MCF 10A (cell line): ENCODE data around the gene HS1BP3. TPM values are rescaled to one million over a fixed set of nuclear protein-coding genes. Genes with fewer than 3 reads are reported as not detected.

Source experiments
- BruUV-seq: library from RNA; stranded (reverse); fragments of 400-500 nt; replicated peaks from 2 replicates; lab custom pipeline; 2021; lab: Mats Ljungman, UMichigan
- CTCF ChIA-PET: fragments of 300-600 bp; sonication (Branson Sonifier 250); formaldehyde crosslinking; extraction: SDS; loops from one replicate; lab custom pipeline; 2021; ENCODE audit warnings: antibody characterized with exemption, inconsistent platforms; lab: Yijun Ruan, JAX
- POLR2A ChIA-PET: fragments of 300-600, 350-650 bp; sonication (Branson Sonifier 250); formaldehyde crosslinking; extraction: SDS; loops from one replicate; lab custom pipeline; 2020; ENCODE audit warnings: antibody characterized with exemption, inconsistent platforms; lab: Yijun Ruan, JAX
- DNase-seq: peaks from one replicate; pipeline ENCODE4 v3.0.0-alpha.2; 2018; ENCODE audit not compliant: unreplicated experiment
- H3K27ac Mint-ChIP-seq: one replicate; pipeline ENCODE4 v1.8.0; 2022; ENCODE audit warnings: mild to moderate bottlenecking, low read depth, mixed read lengths; ENCODE audit not compliant: unreplicated experiment
- H3K27me3 Mint-ChIP-seq: one replicate; pipeline ENCODE4 v1.8.0; 2022; ENCODE audit warnings: mixed read lengths; ENCODE audit not compliant: insufficient read depth, unreplicated experiment
- H3K36me3 Mint-ChIP-seq: one replicate; pipeline ENCODE4 v1.8.0; 2022; ENCODE audit warnings: mild to moderate bottlenecking, moderate library complexity, mixed read lengths; ENCODE audit not compliant: insufficient read depth, unreplicated experiment
- H3K4me1 Mint-ChIP-seq: one replicate; pipeline ENCODE4 v1.8.0; 2022; ENCODE audit warnings: mixed read lengths; ENCODE audit not compliant: insufficient read depth, unreplicated experiment
- H3K4me3 Mint-ChIP-seq: one replicate; pipeline ENCODE4 v1.8.0; 2022; ENCODE audit warnings: mild to moderate bottlenecking, moderate library complexity, mixed read lengths; ENCODE audit not compliant: unreplicated experiment
- H3K9me3 Mint-ChIP-seq: one replicate; pipeline ENCODE4 v1.8.0; 2022; ENCODE audit warnings: mixed read lengths; ENCODE audit not compliant: unreplicated experiment
- CTCF ChIP-seq: fragments of 200-600 bp; IDR thresholded peaks from one replicate; pipeline ENCODE4 v1.8.0; 2022; ENCODE audit warnings: antibody characterized with exemption, mild to moderate bottlenecking; ENCODE audit not compliant: unreplicated experiment
- intact Hi-C: fragments of 100-400 bp; cut with micrococcal nuclease; formaldehyde crosslinking; loops from 2 replicates; pipeline ENCODE4 v1.14.1; 2022
- total RNA-seq: library from RNA; stranded (reverse); gene quantifications from 2 replicates; pipeline ENCODE4 v1.2.3, GENCODE V29; 2022

Gene HS1BP3
- total RNA-seq, 1 experiment from 2014 or later: 10.0 TPM

GRCh38 chr2:20660506-20661420, 9.9 kb upstream of the HS1BP3 start:
- H3K9me3 Mint-ChIP-seq: no peaks in the 10 kb centered on the region
- H3K27ac Mint-ChIP-seq: no peak overlapping the region
- BruUV-seq: no TSS peak
- H3K4me1 Mint-ChIP-seq: peaks cover 7% of the 10 kb centered on the region
- peaks cover 40% of the 10 kb centered on the region for H3K27me3 Mint-ChIP-seq
- no peak for DNase-seq
- intact Hi-C loops: loop anchor here (1.0 to 2.0 kb wide), 5 partner anchors 120 to 504 kb away; no protein-coding TSS in a partner anchor
- no peak overlapping the region for H3K4me3 Mint-ChIP-seq
- peaks cover 6% of the 10 kb centered on the region for H3K36me3 Mint-ChIP-seq
- no peak for TF ChIP-seq CTCF
- CTCF ChIA-PET: interaction anchor here (0.5 to 8.0 kb wide), 94 partner anchors 9 to 1515 kb away, joined by 3 to 132 read pairs (median 5); partner anchors contain the start of gene HS1BP3
- POLR2A ChIA-PET: interaction anchor here (0.7 to 1.9 kb wide), 6 partner anchors 9 to 304 kb away, joined by 3 to 6 read pairs (median 4); partner anchors contain the start of gene HS1BP3

GRCh38 chr2:20657522-20658235, 6.8 kb upstream of the HS1BP3 start:
- Mint-ChIP-seq H3K4me1 (peaks cover 7% of the 10 kb centered on the region), H3K36me3 (no peaks in the 10 kb centered on the region), H3K27ac (no peak overlapping the region), H3K9me3 (no peaks in the 10 kb centered on the region), H3K27me3 (peaks cover 25% of the 10 kb centered on the region), H3K4me3 (no peak overlapping the region)
- no TSS peak for BruUV-seq
- TF ChIP-seq CTCF: no peak
- CTCF ChIA-PET: interaction anchor here (0.6 to 1.5 kb wide), 3 partner anchors 208 to 381 kb away, joined by 4 to 5 read pairs (median 4); no protein-coding TSS in a partner anchor
- no peak for DNase-seq
- POLR2A ChIA-PET: interaction anchor here (0.6 kb wide), 1 partner anchor 77 kb away, joined by 3 read pairs; no protein-coding TSS in a partner anchor
- intact Hi-C loops: no loop called here

GRCh38 chr2:20656561-20656960, 5.7 kb upstream of the HS1BP3 start:
- BruUV-seq: no TSS peak
- CTCF ChIA-PET: interaction anchor here (0.5 to 2.6 kb wide), 5 partner anchors 57 to 461 kb away, joined by 3 to 12 read pairs (median 4); no protein-coding TSS in a partner anchor
- H3K4me3 Mint-ChIP-seq: no peak overlapping the region
- TF ChIP-seq CTCF: no peak
- intact Hi-C loops: no loop called here
- no peak for DNase-seq
- POLR2A ChIA-PET: no interaction called here
- no peak overlapping the region for H3K27ac Mint-ChIP-seq
- H3K9me3 Mint-ChIP-seq: no peaks in the 10 kb centered on the region
- peaks cover 25% of the 10 kb centered on the region for H3K27me3 Mint-ChIP-seq
- no peaks in the 10 kb centered on the region for H3K36me3 Mint-ChIP-seq
- H3K4me1 Mint-ChIP-seq: peaks cover 7% of the 10 kb centered on the region

GRCh38 chr2:20654535-20654813, 3.6 kb upstream of the HS1BP3 start:
- no peak for DNase-seq
- Mint-ChIP-seq H3K27me3 (peaks cover 19% of the 10 kb centered on the region), H3K4me3 (no peak overlapping the region), H3K27ac (no peak overlapping the region), H3K36me3 (no peaks in the 10 kb centered on the region), H3K9me3 (no peaks in the 10 kb centered on the region), H3K4me1 (peaks cover 6% of the 10 kb centered on the region)
- intact Hi-C loops: no loop called here
- no TSS peak for BruUV-seq
- CTCF ChIA-PET: interaction anchor here (0.7 to 2.6 kb wide), 7 partner anchors 10 to 259 kb away, joined by 3 to 12 read pairs (median 4); partner anchors contain the start of gene GDF7
- TF ChIP-seq CTCF: no peak
- POLR2A ChIA-PET: no interaction called here
